Measurements from ENCODE around the gene CFAP54.
"Not testable (repeated sequence)": the region's sequence is repeated elsewhere in the genome, so short reads cannot be mapped to it uniquely, and the experiment has no call there.

Gene CFAP54

GRCh38 chr12:96448300-96448699, 41.1 kb upstream of the CFAP54 start:
- no peak overlapping the region for H3K4me3 ChIP-seq (ENCODE audit: control insufficient read depth, low read depth, low read length)
- no peak for TF ChIP-seq CTCF (conservative IDR thresholded peaks at IDR 0.05; ENCODE audit: control insufficient read depth, insufficient read depth, low read depth, low read length)
- peak; percentile 69 for DNase-seq (ENCODE audit: low read depth)

DNA sequence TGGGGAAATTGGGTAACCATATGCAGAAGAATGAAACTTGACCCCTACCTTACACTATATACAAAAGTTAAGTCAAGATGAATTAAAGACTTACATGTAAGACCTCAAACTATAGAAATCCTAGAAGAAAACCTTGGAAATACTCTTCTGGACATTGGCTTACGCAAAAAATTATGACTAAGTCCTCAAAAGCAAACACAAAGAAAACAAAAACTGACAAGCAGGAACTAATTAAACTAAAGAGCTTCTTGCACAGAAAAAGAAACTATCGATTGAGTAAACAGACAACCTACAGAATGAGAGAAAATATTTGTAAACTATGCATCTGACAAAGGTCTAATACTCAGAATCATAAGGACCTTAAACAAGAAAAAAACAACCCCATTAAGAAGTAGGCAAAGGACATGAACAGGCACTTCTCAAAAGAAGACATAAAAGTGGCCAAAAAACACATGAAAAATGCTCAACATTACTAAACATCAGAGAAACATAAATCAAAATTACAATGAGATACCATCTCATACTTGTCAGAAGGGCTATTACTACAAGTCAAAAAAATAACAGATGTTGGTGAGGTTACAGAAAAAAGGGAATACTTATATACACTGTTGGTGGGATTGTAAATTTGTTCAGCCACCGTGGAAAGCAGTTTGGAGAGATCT, 37.0 kb upstream of the CFAP54 start:
- no peak overlapping the region for H3K4me3 ChIP-seq (ENCODE audit: control insufficient read depth, low read depth, low read length)
- no peak for TF ChIP-seq CTCF (conservative IDR thresholded peaks at IDR 0.05; ENCODE audit: control insufficient read depth, insufficient read depth, low read depth, low read length)
- peak; percentile 27 for DNase-seq (ENCODE audit: low read depth)

DNA sequence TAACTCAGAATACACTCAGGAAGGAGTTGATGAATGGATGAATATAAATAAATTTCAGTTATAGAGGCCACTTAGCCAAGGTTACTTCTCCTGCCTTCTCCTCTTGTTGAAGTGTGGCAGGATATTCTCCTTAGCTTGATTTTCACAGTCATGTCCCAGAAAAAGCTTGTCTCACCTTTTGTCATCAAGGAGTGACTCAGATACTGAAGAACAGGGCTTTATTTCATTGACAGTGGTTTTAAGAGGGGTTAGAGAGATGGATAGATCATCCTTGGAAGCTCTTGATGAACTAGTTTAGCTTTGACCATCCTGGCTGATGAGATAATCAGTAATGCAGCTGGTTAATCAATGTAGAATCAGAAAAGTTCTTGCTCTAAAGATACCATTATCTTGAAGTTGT, 35.0 kb upstream of the CFAP54 start:
- no peak overlapping the region for H3K4me3 ChIP-seq (ENCODE audit: control insufficient read depth, low read depth, low read length)
- TF ChIP-seq CTCF (conservative IDR thresholded peaks at IDR 0.05; ENCODE audit: control insufficient read depth, insufficient read depth, low read depth, low read length) = no peak
- no peak for DNase-seq (ENCODE audit: low read depth)

GRCh38 chr12:96456265-96456974, 33.0 kb upstream of the CFAP54 start:
- H3K4me3 ChIP-seq (ENCODE audit: control insufficient read depth, low read depth, low read length) = no peak overlapping the region
- DNase-seq (ENCODE audit: low read depth) = no peak
- no peak for TF ChIP-seq CTCF (conservative IDR thresholded peaks at IDR 0.05; ENCODE audit: control insufficient read depth, insufficient read depth, low read depth, low read length)

DNA sequence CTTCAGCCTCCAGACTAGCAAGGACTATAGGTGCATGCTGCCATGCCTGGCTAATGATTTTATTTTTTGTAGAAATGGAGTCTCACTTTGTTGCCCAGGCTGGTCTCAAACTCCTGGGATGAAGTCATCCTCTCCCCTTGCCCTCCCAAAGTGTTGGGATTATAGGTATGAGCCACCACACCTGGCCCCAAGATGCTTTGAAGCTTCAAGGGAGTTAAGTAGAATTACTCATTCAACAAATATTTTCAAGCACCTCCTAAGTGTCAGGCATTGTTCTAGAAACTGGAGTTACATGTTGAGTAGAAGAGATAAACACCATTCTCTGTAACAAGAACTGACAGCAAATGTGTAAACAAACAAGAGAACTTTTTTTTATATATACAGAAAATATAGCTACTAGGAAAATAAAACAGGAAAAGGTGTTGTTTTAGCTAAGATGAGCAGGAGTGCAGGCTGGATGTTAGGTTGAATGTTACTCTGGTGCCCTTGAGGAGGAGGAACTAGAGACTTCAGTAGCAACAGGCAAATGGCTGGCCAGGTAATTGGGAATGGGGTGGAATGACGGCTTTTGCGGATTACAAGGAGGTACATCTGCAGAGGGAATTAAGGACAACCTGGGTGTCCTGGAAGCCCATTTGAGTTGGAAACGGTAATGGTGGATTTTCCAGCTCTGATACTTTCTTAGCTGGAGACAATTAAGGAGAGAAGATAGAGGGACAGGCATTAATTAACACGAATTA, 32.0 kb upstream of the CFAP54 start:
- no peak for TF ChIP-seq CTCF (conservative IDR thresholded peaks at IDR 0.05; ENCODE audit: control insufficient read depth, insufficient read depth, low read depth, low read length)
- no peak for DNase-seq (ENCODE audit: low read depth)
- no peak overlapping the region for H3K4me3 ChIP-seq (ENCODE audit: control insufficient read depth, low read depth, low read length)

DNA sequence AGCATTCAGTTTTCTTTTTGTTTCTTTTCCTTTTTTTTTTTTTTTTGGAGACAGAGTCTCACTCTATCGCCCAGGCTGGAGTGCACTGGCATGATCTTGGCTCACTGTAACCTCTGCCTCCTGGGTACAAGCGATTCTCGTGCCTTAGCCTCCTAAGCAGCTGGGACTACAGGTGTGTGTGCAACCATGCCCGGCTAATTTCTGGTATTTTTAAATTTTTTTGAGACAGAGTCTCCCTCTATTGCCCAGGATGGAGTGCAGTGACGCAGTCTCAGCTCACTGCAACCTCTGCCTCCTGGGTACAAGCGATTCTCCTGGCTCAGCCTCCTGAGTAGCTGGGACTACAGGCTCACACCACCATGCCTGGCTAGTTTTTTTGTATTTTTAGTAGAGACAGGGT, 30.1 kb upstream of the CFAP54 start:
- H3K4me3 ChIP-seq (ENCODE audit: control insufficient read depth, low read depth, low read length); DNase-seq (ENCODE audit: low read depth): not testable (repeated sequence)

All from fibroblast of mammary gland (primary cell).